MG63 (cell line): Measurements from ENCODE around the gene PSEN2. TPM values are rescaled to one million over a fixed set of nuclear protein-coding genes. Genes with fewer than 3 reads are reported as not detected.

ENCODE experiments used
- total RNA-seq: library from RNA; depleted of rRNA; stranded (reverse); fragments of >200 nt; shearing (Covaris generic); gene quantifications from 2 replicates; pipeline ENCODE4 v1.2.3, GENCODE V29; 2014; ENCODE audit warnings: low replicate concordance; rRNA removed

PSEN2 gene
- total RNA-seq, 1 experiment from 2014 or later: 37.2 TPM

Other genes with a start within 250 kb of the PSEN2 start
- gene ITPKB, start 131.3 kb upstream of the PSEN2 start, total RNA-seq: 14.7 and 19.0 TPM in 2 replicates
- gene COQ8A, start 69.7 kb downstream of the PSEN2 start, total RNA-seq: 7.4 and 14.8 TPM in 2 replicates